Activated T-cell treated with anti-CD3 and anti-CD28 coated beads, Interleukin-2, amount 50 U/mL, for 72 hours (primary cell): ENCODE data around the gene SLC27A1. TPM values are rescaled to one million over a fixed set of nuclear protein-coding genes. Genes with fewer than 3 reads are reported as not detected.

Experiments used
- ATAC-seq, 2 donors: fragments of 150-1000 bp; cut with Tn5 transposase; replicated peaks in 1 of 2; 2 replicates each; pipeline ENCODE4 v1.10.0; 2021; ENCODE audit warnings: moderate library complexity in 2 of 2, mild to moderate bottlenecking in 1 of 2
- DNase-seq, 2 donors: peaks; one replicate each; pipeline ENCODE4 v3.0.0; 2021 to 2022; ENCODE audit warnings: mixed read lengths in 1 of 2
- H3K27ac Mint-ChIP-seq: one replicate; pipeline ENCODE4 v1.8.0; 2022; ENCODE audit warnings: mild to moderate bottlenecking, moderate library complexity, mixed read lengths
- H3K27me3 Mint-ChIP-seq: one replicate; pipeline ENCODE4 v1.8.0; 2022; ENCODE audit warnings: low read depth, mixed read lengths
- H3K36me3 Mint-ChIP-seq, 2 donors: one replicate each; pipeline ENCODE4 v1.8.0; 2022; ENCODE audit warnings: mixed read lengths in 2 of 2, mild to moderate bottlenecking in 1 of 2; ENCODE audit not compliant: insufficient read depth in 2 of 2
- H3K4me1 Mint-ChIP-seq: one replicate; pipeline ENCODE4 v1.8.0; 2022; ENCODE audit warnings: low read depth, mixed read lengths
- H3K4me3 Mint-ChIP-seq, 2 donors: one replicate each; pipeline ENCODE4 v1.8.0; 2022; ENCODE audit warnings: mild to moderate bottlenecking in 2 of 2, mixed read lengths in 2 of 2, moderate library complexity in 2 of 2
- H3K9me3 Mint-ChIP-seq, 2 donors: one replicate each; pipeline ENCODE4 v1.8.0; 2022; ENCODE audit warnings: mixed read lengths in 2 of 2
- total RNA-seq, 2 donors: library from RNA; stranded (reverse); gene quantifications; one replicate each; pipeline ENCODE4 v1.2.3, GENCODE V29; 2022

Gene SLC27A1
- total RNA-seq, 2 donors from 2014 or later = 3.5 to 4.4 TPM

DNA sequence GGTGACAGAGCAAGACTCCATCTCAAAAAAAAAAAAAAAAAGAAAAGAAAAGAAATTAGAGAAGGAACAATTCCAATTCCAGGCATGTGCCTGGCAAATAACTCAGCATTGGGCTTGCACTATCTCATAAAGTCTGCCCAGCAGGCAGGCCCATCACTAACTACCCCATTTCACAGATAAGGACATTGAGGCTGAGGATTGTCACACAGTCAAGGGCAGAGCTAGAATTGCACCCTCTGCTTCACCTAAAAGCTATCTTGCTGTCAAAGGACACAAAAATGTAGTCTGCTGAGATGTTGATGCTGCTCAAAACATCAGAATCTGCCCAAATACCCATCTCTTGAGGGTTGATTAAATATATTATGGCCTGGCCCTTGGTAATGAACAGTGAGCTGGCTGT lies 64.4 kb downstream of the SLC27A1 start:
- no peaks in the 10 kb centered on the region for H3K9me3 Mint-ChIP-seq
- DNase-seq (no peak), ATAC-seq (no peak)
- peaks cover 15% of the 10 kb centered on the region for H3K27me3 Mint-ChIP-seq
- peaks cover 17% of the 10 kb centered on the region for H3K4me1 Mint-ChIP-seq
- H3K4me3 Mint-ChIP-seq = no peak overlapping the region
- no peak overlapping the region for H3K27ac Mint-ChIP-seq
- H3K36me3 Mint-ChIP-seq = peaks cover 0 to 2% of the 10 kb centered on the region in 2 donors

- no peak overlapping the region for H3K27ac Mint-ChIP-seq
- no peak for ATAC-seq
- H3K27me3 Mint-ChIP-seq = peaks cover 15% of the 10 kb centered on the region
- H3K9me3 Mint-ChIP-seq = no peaks in the 10 kb centered on the region
- peaks cover 17% of the 10 kb centered on the region for H3K4me1 Mint-ChIP-seq
- H3K36me3 Mint-ChIP-seq = peaks cover 0 to 2% of the 10 kb centered on the region in 2 donors
- DNase-seq = no peak
- H3K4me3 Mint-ChIP-seq = no peak overlapping the region
Measured at GRCh38 chr19:17536955-17537354, 66.6 kb downstream of the SLC27A1 start.

- ATAC-seq = peak in 1 of 2 donors; percentile 2
- Mint-ChIP-seq H3K9me3 (no peaks in the 10 kb centered on the region), H3K4me1 (peaks cover 17% of the 10 kb centered on the region), H3K36me3 (peaks cover 0 to 2% of the 10 kb centered on the region in 2 donors), H3K27ac (peak overlapping the region; percentile 74), H3K27me3 (peaks cover 15% of the 10 kb centered on the region), H3K4me3 (peak overlapping the region; percentile 77 to 94)
- no peak for DNase-seq
Measured at GRCh38 chr19:17538684-17539237, 68.4 kb downstream of the SLC27A1 start.

GRCh38 chr19:17539238-17540117 lies 69.2 kb downstream of the SLC27A1 start:
- H3K9me3 Mint-ChIP-seq = no peaks in the 10 kb centered on the region
- peaks cover 0 to 2% of the 10 kb centered on the region in 2 donors for H3K36me3 Mint-ChIP-seq
- peaks cover 15% of the 10 kb centered on the region for H3K27me3 Mint-ChIP-seq
- peak overlapping the region; percentile 84 to 94 for H3K4me3 Mint-ChIP-seq
- H3K27ac Mint-ChIP-seq = no peak overlapping the region
- peak; percentile 98 to 99 for DNase-seq
- H3K4me1 Mint-ChIP-seq = peaks cover 17% of the 10 kb centered on the region
- ATAC-seq = peak; percentile 96 to 97

GRCh38 chr19:17540174-17540573 lies 69.8 kb downstream of the SLC27A1 start:
- DNase-seq = no peak
- Mint-ChIP-seq H3K36me3 (peaks cover 0 to 2% of the 10 kb centered on the region in 2 donors), H3K27ac (no peak overlapping the region), H3K4me1 (peaks cover 17% of the 10 kb centered on the region), H3K27me3 (peaks cover 15% of the 10 kb centered on the region), H3K9me3 (no peaks in the 10 kb centered on the region), H3K4me3 (no peak overlapping the region)
- ATAC-seq = no peak

GRCh38 chr19:17541184-17541759 lies 70.9 kb downstream of the SLC27A1 start:
- no peak overlapping the region for H3K4me3 Mint-ChIP-seq
- peaks cover 17% of the 10 kb centered on the region for H3K4me1 Mint-ChIP-seq
- ATAC-seq (no peak), DNase-seq (no peak)
- no peaks in the 10 kb centered on the region for H3K9me3 Mint-ChIP-seq
- no peak overlapping the region for H3K27ac Mint-ChIP-seq
- H3K36me3 Mint-ChIP-seq = peaks cover 0 to 2% of the 10 kb centered on the region in 2 donors
- peaks cover 15% of the 10 kb centered on the region for H3K27me3 Mint-ChIP-seq

DNA sequence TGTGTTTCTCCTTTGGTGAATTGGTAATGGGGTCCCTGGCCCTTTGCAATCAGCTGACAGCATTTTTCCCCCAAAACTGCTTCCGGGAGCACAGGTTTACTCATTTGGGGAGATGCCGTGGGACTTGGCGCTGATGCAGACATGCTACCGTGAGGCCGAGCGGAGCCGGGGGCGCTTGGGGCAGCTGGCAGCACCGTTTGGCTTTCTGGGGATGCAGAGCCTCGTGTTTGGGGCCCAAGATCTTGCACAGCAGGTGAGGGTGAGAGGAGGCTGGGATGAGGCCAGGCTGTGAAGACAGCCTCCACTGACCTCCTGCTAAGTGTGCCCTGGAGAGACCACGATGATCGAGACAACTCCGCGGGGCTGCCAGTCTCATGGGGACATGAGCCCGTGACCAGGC lies 71.7 kb downstream of the SLC27A1 start:
- no peak for DNase-seq
- no peaks in the 10 kb centered on the region for H3K9me3 Mint-ChIP-seq
- H3K4me1 Mint-ChIP-seq = peaks cover 17% of the 10 kb centered on the region
- peaks cover 0 to 2% of the 10 kb centered on the region in 2 donors for H3K36me3 Mint-ChIP-seq
- H3K4me3 Mint-ChIP-seq = no peak overlapping the region
- no peak overlapping the region for H3K27ac Mint-ChIP-seq
- peaks cover 15% of the 10 kb centered on the region for H3K27me3 Mint-ChIP-seq
- ATAC-seq = no peak

GRCh38 chr19:17542793-17543582 lies 72.7 kb downstream of the SLC27A1 start:
- Mint-ChIP-seq H3K36me3 (peaks cover 0 to 2% of the 10 kb centered on the region in 2 donors), H3K27me3 (peaks cover 9% of the 10 kb centered on the region), H3K4me1 (peaks cover 13% of the 10 kb centered on the region), H3K9me3 (no peaks in the 10 kb centered on the region), H3K4me3 (no peak overlapping the region), H3K27ac (no peak overlapping the region)
- ATAC-seq (no peak), DNase-seq (no peak)

GRCh38 chr19:17543986-17544385 lies 73.7 kb downstream of the SLC27A1 start:
- Mint-ChIP-seq H3K27ac (no peak overlapping the region), H3K4me3 (no peak overlapping the region), H3K27me3 (no peaks in the 10 kb centered on the region), H3K4me1 (peaks cover 5% of the 10 kb centered on the region), H3K36me3 (no peaks in the 10 kb centered on the region), H3K9me3 (no peaks in the 10 kb centered on the region)
- no peak for ATAC-seq
- no peak for DNase-seq

DNA sequence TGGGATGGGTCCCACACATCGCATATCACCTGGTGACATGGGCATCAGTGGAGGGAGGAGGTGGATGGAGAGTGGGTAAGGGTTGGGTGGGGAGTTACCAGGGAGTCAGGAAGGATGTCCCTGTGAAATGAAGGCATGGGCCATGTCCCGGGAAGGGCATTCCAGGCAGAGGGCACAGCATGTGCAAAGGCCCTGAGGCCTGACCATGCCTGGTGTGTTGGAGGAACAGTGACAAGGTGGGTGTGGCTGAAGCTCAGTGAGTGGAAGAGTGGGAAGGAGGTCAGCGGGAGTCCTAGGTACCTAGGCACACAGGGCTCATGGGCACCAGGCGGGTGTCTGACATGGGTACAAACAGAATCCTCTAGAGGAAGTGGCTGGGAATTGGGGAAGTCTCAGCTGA lies 74.1 kb downstream of the SLC27A1 start:
- Mint-ChIP-seq H3K27ac (no peak overlapping the region), H3K9me3 (no peaks in the 10 kb centered on the region), H3K4me1 (peaks cover 3% of the 10 kb centered on the region), H3K27me3 (no peaks in the 10 kb centered on the region), H3K4me3 (no peak overlapping the region), H3K36me3 (no peaks in the 10 kb centered on the region)
- DNase-seq (no peak), ATAC-seq (no peak)

DNA sequence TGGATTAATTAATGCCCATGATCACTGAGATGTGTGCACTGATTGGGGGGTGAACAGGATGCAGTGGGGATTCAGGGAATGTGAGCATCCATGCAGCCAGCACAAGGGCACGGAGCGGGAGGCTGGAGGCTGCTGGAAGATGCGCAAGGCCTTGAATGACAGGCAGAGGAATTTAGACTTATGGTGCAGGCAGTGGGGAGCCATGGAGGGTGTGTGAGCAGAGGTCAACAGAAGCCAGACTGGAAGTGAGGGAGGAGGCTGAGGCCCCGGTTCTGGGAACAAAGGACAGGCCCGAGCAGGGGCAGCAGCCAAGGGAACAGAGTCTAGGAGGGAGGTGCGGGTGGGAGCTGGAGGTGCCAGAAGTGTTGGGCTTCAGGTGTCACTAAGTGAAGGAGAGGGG lies 77.8 kb downstream of the SLC27A1 start:
- no peak for ATAC-seq
- Mint-ChIP-seq H3K27ac (no peak overlapping the region), H3K4me1 (no peaks in the 10 kb centered on the region), H3K4me3 (no peak overlapping the region), H3K9me3 (no peaks in the 10 kb centered on the region), H3K27me3 (no peaks in the 10 kb centered on the region), H3K36me3 (no peaks in the 10 kb centered on the region)
- DNase-seq = no peak

DNA sequence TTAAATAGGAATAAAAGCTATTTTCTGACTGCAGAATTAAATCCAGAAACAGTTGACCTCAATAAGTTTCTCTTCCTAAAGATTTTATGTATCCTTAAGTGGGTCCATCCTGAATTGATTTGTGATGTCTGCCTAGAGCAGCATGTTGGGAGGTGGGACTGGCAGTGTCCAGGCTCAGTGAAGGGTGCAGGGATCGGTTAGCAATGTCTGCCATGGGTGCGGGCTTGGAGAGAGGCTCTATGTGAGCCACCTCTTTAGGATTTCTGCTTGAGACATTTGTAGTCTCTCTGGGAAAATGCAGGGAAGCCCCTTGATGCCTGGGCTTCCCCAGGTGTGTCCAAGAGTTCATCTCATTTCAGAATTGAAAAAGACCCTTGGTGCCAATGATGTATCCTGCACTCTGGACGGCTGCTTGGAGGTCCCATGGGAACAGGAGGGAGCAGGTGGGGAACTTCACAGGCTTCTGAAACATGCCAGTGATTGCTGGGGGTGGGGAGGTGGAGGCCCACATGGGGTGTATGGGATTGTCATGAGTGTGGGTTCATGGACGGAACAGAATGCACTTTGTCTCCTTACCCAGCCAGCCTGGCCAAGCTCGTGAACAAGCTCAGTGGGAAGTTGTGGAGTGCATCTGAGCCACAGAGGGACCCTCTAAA lies 78.9 kb downstream of the SLC27A1 start:
- no peak for DNase-seq
- Mint-ChIP-seq H3K9me3 (no peaks in the 10 kb centered on the region), H3K4me3 (no peak overlapping the region), H3K27ac (no peak overlapping the region), H3K27me3 (no peaks in the 10 kb centered on the region), H3K36me3 (no peaks in the 10 kb centered on the region), H3K4me1 (no peaks in the 10 kb centered on the region)
- no peak for ATAC-seq
